Peyer's patch (tissue), 4 donors: ENCODE results near the gene ANKMY2.

Source experiments
- CTCF ChIP-seq, 6 experiments: fragments of 450-650 bp in 4 of 6; fragments of 200-600 bp in 2 of 6; sonication (generic) in 1 of 6; IDR thresholded peaks; one replicate each; pipeline ENCODE4 v1.5.1; 2017 to 2019; ENCODE audit warnings: antibody characterized with exemption in 6 of 6, mild to moderate bottlenecking in 3 of 6, moderate library complexity in 1 of 6
- POLR2A ChIP-seq, 2 donors: fragments of 450-650 bp; IDR thresholded peaks; one replicate each; pipeline ENCODE4 v1.5.1; 2017; ENCODE audit warnings: antibody characterized with exemption in 2 of 2, mild to moderate bottlenecking in 2 of 2, moderate library complexity in 2 of 2

GRCh38 chr7:16693601-16694318 lies 48.2 kb upstream of the ANKMY2 start:
- TF ChIP-seq POLR2A (IDR thresholded peaks at IDR 0.05) = no peak
- TF ChIP-seq CTCF (IDR thresholded peaks at IDR 0.05) = no peak
